HG02588 (cell line): ENCODE data around the gene ARHGAP18.

Experiments
- ATAC-seq: cut with Tn5 transposase; IDR thresholded peaks from one replicate; pipeline ENCODE4 v1.9.1; 2021; ENCODE audit warnings: mild to moderate bottlenecking, moderate library complexity; ENCODE audit not compliant: unreplicated experiment

ARHGAP18 gene

GRCh38 chr6:129645830-129646579 is 64.0 kb downstream of the ARHGAP18 start:
- no peak for ATAC-seq

GRCh38 chr6:129645106-129645829 is 64.7 kb downstream of the ARHGAP18 start:
- ATAC-seq, result no peak

- ATAC-seq, result no peak
Observed at GRCh38 chr6:129644567-129645015, 65.4 kb downstream of the ARHGAP18 start.

- no peak for ATAC-seq
Observed at GRCh38 chr6:129643968-129644367, 66.0 kb downstream of the ARHGAP18 start.

GRCh38 chr6:129643176-129643575 is 66.8 kb downstream of the ARHGAP18 start:
- no peak for ATAC-seq

GRCh38 chr6:129642322-129642721 is 67.7 kb downstream of the ARHGAP18 start:
- no peak for ATAC-seq

GRCh38 chr6:129641344-129641743 is 68.6 kb downstream of the ARHGAP18 start:
- no peak for ATAC-seq

GRCh38 chr6:129638686-129639085 is 71.3 kb downstream of the ARHGAP18 start:
- no peak for ATAC-seq

GRCh38 chr6:129638055-129638684 is 71.8 kb downstream of the ARHGAP18 start:
- no peak for ATAC-seq

- ATAC-seq, result no peak
Observed at GRCh38 chr6:129637340-129638054, 72.5 kb downstream of the ARHGAP18 start.

GRCh38 chr6:129635396-129636130 is 74.4 kb downstream of the ARHGAP18 start:
- ATAC-seq, result no peak

GRCh38 chr6:129634411-129635230 is 75.4 kb downstream of the ARHGAP18 start:
- ATAC-seq, result no peak

GRCh38 chr6:129633529-129633928 is 76.4 kb downstream of the ARHGAP18 start:
- no peak for ATAC-seq

- no peak for ATAC-seq
Observed at GRCh38 chr6:129632172-129632613, 77.8 kb downstream of the ARHGAP18 start.

- ATAC-seq, result no peak
Observed at GRCh38 chr6:129631070-129631469, 78.9 kb downstream of the ARHGAP18 start.

GRCh38 chr6:129630596-129630995 is 79.4 kb downstream of the ARHGAP18 start:
- ATAC-seq, result no peak

GRCh38 chr6:129628101-129628815 is 81.7 kb downstream of the ARHGAP18 start:
- no peak for ATAC-seq

GRCh38 chr6:129624488-129624887 is 85.5 kb downstream of the ARHGAP18 start:
- ATAC-seq, result no peak
